Measurements from ENCODE around the gene RPS3.
A peak's percentile ranks its signal among the peaks of the same experiment; 100 is the strongest.

RPS3 gene

GRCh38 chr11:75420224-75421034 is 21.1 kb downstream of the RPS3 start:
- no peak for DNase-seq (ENCODE audit: low spot score)

GRCh38 chr11:75421035-75421602 is 21.8 kb downstream of the RPS3 start:
- no peak for DNase-seq (ENCODE audit: low spot score)

GRCh38 chr11:75421902-75422247 is 22.6 kb downstream of the RPS3 start:
- DNase-seq (ENCODE audit: low spot score) = no peak

- no peak for DNase-seq (ENCODE audit: low spot score)
These were observed 23.2 kb downstream of the RPS3 start for GRCh38 chr11:75422248-75423231.

- DNase-seq (ENCODE audit: low spot score) = no peak
These were observed 24.4 kb downstream of the RPS3 start for GRCh38 chr11:75423721-75424120.

GRCh38 chr11:75424396-75424795 is 25.1 kb downstream of the RPS3 start:
- no peak for DNase-seq (ENCODE audit: low spot score)

GRCh38 chr11:75425422-75425821 is 26.1 kb downstream of the RPS3 start:
- no peak for DNase-seq (ENCODE audit: low spot score)

- DNase-seq (ENCODE audit: low spot score) = no peak
These were observed 27.4 kb downstream of the RPS3 start for GRCh38 chr11:75426720-75427086.

GRCh38 chr11:75427181-75427580 is 27.9 kb downstream of the RPS3 start:
- DNase-seq (ENCODE audit: low spot score) = no peak

GRCh38 chr11:75428281-75428724 is 29.0 kb downstream of the RPS3 start:
- DNase-seq (ENCODE audit: low spot score) = peak; percentile 89

- DNase-seq (ENCODE audit: low spot score) = no peak
These were observed 29.8 kb downstream of the RPS3 start for GRCh38 chr11:75428989-75429640.

- DNase-seq (ENCODE audit: low spot score) = no peak
These were observed 30.3 kb downstream of the RPS3 start for GRCh38 chr11:75429641-75429901.

- peak; percentile 54 for DNase-seq (ENCODE audit: low spot score)
These were observed 30.8 kb downstream of the RPS3 start for GRCh38 chr11:75429902-75430713.

- DNase-seq (ENCODE audit: low spot score) = no peak
These were observed 31.6 kb downstream of the RPS3 start for GRCh38 chr11:75430714-75431532.

GRCh38 chr11:75431533-75432525 is 32.5 kb downstream of the RPS3 start:
- DNase-seq (ENCODE audit: low spot score) = no peak

- no peak for DNase-seq (ENCODE audit: low spot score)
These were observed 33.6 kb downstream of the RPS3 start, which contains the start of gene KLHL35 for GRCh38 chr11:75432911-75433321. Gene KLHL35 (minus strand): TSS chr11:75433203. CDS start chr11:75430629, 2,574 bp downstream.

- DNase-seq (ENCODE audit: low spot score) = no peak
These were observed 34.1 kb downstream of the RPS3 start for GRCh38 chr11:75433443-75433842.

GRCh38 chr11:75434051-75434450 is 34.7 kb downstream of the RPS3 start:
- no peak for DNase-seq (ENCODE audit: low spot score)

- no peak for DNase-seq (ENCODE audit: low spot score)
These were observed 35.7 kb downstream of the RPS3 start for GRCh38 chr11:75434886-75435570.
